ENCODE results near the gene TCTN1. TPM values are rescaled to one million over a fixed set of nuclear protein-coding genes. Genes with fewer than 3 reads are reported as not detected.

Gene TCTN1
- total RNA-seq, 1 experiment from 2014 or later = 58.3 TPM

DNA sequence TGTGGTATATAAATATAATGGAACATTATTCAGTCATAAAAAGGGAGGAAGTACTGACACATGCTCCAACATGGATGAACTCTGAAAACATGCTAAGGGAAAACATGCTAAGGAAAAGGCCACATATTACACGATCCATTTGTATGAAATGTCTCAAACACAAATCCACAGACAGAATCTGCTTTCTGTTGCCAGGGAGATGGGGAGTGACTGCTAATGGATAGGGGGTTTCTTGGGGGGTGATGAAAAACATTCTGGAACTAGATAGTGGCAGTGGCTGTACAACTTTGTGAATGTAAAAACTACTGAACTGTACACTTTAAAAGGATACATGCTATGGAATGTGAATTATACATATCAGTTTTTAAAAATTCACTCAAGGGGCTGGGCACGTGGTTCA, 37.4 kb upstream of the TCTN1 start:
- H3K79me2 ChIP-seq (ENCODE audit: low read depth) = peaks cover 99% of the 10 kb centered on the region
- H3K9me3 ChIP-seq (ENCODE audit: insufficient read depth, low read depth) = peaks cover 18% of the 10 kb centered on the region
- POLR2A ChIA-PET (ENCODE audit: unreplicated experiment) = no interaction called here
- H2AFZ ChIP-seq = no peak overlapping the region
- H3F3A ChIP-seq (ENCODE audit: insufficient read depth, low read depth) = peaks cover 40% of the 10 kb centered on the region
- no peak for TF ChIP-seq EZH2 (IDR thresholded peaks at IDR 0.05; ENCODE audit: low read depth)
- TF ChIP-seq, protein P1, sequence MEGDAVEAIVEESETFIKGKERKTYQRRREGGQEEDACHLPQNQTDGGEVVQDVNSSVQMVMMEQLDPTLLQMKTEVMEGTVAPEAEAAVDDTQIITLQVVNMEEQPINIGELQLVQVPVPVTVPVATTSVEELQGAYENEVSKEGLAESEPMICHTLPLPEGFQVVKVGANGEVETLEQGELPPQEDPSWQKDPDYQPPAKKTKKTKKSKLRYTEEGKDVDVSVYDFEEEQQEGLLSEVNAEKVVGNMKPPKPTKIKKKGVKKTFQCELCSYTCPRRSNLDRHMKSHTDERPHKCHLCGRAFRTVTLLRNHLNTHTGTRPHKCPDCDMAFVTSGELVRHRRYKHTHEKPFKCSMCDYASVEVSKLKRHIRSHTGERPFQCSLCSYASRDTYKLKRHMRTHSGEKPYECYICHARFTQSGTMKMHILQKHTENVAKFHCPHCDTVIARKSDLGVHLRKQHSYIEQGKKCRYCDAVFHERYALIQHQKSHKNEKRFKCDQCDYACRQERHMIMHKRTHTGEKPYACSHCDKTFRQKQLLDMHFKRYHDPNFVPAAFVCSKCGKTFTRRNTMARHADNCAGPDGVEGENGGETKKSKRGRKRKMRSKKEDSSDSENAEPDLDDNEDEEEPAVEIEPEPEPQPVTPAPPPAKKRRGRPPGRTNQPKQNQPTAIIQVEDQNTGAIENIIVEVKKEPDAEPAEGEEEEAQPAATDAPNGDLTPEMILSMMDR (conservative IDR thresholded peaks at IDR 0.05) = no peak
- H3K4me2 ChIP-seq = no peak overlapping the region
- peaks cover 68% of the 10 kb centered on the region for H3K4me1 ChIP-seq (replicated peaks; ENCODE audit: insufficient read depth)
- peaks cover 20% of the 10 kb centered on the region for H4K20me1 ChIP-seq (ENCODE audit: insufficient read depth)
- no peak for DNase-seq
- 0 out of 2 replicates have a peak, but pooled peaks cover 5% of the 10 kb centered on the region for H3K36me3 ChIP-seq (ENCODE audit: low read depth)
- no peak overlapping the region for H3K4me3 ChIP-seq
- intact Hi-C loops (cut with micrococcal nuclease; ENCODE audit: unreplicated experiment) = no loop called here
- BruUV-seq (replicated peaks) = no TSS peak
- no peaks in the 10 kb centered on the region for H3K9me2 ChIP-seq (ENCODE audit: insufficient read depth)
- no peaks in the 10 kb centered on the region for H3K27me3 ChIP-seq (ENCODE audit: insufficient read depth, low read depth)
- CTCF ChIA-PET = interaction anchor here (0.7 to 1.7 kb wide), 2 partner anchors 8 to 1094 kb away, joined by 6 to 13 read pairs; no protein-coding TSS in a partner anchor
- H3K27ac ChIP-seq = peak overlapping the region; percentile 98

DNA sequence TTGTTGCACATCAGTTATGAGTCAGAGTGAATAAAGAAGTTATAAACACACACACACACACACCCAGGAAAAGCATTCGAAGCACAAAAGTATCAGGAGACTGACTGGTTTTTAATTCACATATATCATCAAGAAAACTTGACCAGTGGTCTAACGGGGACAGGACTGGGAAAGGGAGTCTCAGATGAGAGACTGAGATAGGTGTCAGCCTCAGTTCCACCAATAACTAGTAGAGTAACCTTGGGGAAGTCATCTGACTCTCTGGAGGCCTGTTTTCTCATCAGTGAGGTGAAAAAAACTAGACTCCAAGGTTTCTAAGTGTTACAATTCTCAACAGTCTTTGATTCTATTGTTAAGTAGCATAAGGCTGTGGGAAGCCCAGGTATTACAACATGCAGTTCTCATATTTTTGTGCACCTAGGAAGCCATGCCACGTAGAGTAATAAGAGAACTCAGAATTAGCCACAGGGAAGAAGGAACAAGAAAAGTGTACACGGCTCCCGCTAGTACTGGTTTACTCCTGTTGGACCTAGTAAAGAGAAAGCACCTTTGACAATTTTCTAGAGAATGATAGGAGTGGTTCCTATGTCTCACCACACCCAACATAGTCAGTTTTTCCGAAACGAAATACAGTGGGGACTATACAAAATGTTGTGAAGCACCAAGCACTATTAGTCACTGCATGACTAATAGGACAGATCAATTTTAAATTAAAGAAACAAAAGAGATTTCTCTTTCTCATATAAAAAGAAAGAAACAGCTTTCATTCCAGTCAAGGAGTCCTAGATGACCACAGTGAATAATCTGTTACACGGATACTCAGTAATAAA, 35.9 kb upstream of the TCTN1 start:
- peak overlapping the region; percentile 43; the same call in 1 of the 2 replicates for H3K4me3 ChIP-seq
- ChIA-PET POLR2A (ENCODE audit: unreplicated experiment) (interaction anchor here (0.8 kb wide), 1 partner anchor 18 kb away, joined by 3 read pairs; no protein-coding TSS in a partner anchor), CTCF (interaction anchor here (0.7 kb wide), 1 partner anchor 37 kb away, joined by 6 read pairs; no protein-coding TSS in a partner anchor)
- peak overlapping the region; percentile 98 for H3K27ac ChIP-seq
- peaks cover 98% of the 10 kb centered on the region for H3K79me2 ChIP-seq (ENCODE audit: low read depth)
- peaks cover 27% of the 10 kb centered on the region for H4K20me1 ChIP-seq (ENCODE audit: insufficient read depth)
- H3F3A ChIP-seq (ENCODE audit: insufficient read depth, low read depth) = peaks cover 40% of the 10 kb centered on the region
- H3K9me3 ChIP-seq (ENCODE audit: insufficient read depth, low read depth) = peaks cover 6% of the 10 kb centered on the region; the same call in 1 of the 2 replicates
- TF ChIP-seq, protein P1 (conservative IDR thresholded peaks at IDR 0.05) = no peak
- TF ChIP-seq EZH2 (IDR thresholded peaks at IDR 0.05; ENCODE audit: low read depth) = no peak
- DNase-seq = peak; percentile 40 to 90
- intact Hi-C loops (cut with micrococcal nuclease; ENCODE audit: unreplicated experiment) = loop anchor here (1.0 kb wide), 1 partner anchor 12 kb away; no protein-coding TSS in a partner anchor
- H3K4me1 ChIP-seq (replicated peaks; ENCODE audit: insufficient read depth) = peaks cover 71% of the 10 kb centered on the region
- 0 out of 2 replicates have a peak overlapping the region, but pooled peaks have one; percentile 17 for H2AFZ ChIP-seq
- no TSS peak for BruUV-seq (replicated peaks)
- H3K9me2 ChIP-seq (ENCODE audit: insufficient read depth) = no peaks in the 10 kb centered on the region
- H3K27me3 ChIP-seq (ENCODE audit: insufficient read depth, low read depth) = no peaks in the 10 kb centered on the region
- 0 out of 2 replicates have a peak, but pooled peaks cover 4% of the 10 kb centered on the region for H3K36me3 ChIP-seq (ENCODE audit: low read depth)
- H3K4me2 ChIP-seq = peak overlapping the region; percentile 80

DNA sequence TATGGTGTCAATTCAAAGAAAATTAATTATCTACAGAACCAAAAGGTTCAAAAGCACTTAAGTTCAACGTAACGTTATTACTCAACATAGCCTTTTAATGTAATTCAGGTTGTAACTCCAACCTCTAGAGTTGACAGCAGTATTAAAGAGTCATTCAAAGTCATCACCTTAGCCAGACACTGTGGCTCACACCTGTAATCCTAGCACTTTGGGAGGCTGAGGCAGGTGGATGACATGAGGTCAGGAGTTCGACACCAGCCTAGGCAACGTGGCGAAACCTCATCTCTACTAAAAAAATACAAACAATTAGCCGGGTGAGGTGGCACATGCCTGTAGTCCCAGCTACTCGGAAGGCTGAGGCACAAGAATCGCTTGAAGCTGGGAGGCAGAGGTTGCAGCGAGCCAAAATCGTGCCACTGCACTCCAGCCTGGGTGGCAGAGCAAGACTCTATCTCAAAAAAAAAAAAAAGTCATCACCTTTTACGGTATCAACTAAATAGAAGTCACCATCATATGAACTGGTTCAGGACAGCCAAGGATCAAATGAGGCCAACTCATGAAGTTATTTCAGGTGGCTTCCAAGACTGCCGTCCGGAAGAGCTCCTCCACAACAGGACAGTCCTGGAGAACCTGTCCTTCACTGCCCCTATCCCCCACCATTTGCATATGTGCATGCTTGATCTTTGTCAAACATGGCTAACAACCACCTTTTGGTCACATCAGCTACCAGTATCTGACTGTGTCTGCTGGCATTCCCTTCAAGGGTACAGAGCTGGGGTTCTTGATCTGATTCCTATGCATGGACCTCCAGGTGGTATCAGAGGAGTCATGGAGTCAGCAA, 35.0 kb upstream of the TCTN1 start:
- H2AFZ ChIP-seq = no peak overlapping the region
- no peaks in the 10 kb centered on the region for H3K27me3 ChIP-seq (ENCODE audit: insufficient read depth, low read depth)
- intact Hi-C loops (cut with micrococcal nuclease; ENCODE audit: unreplicated experiment) = no loop called here
- H3K4me2 ChIP-seq = peak overlapping the region; percentile 80
- TSS peak; percentile 79 for BruUV-seq (replicated peaks)
- H3K4me3 ChIP-seq = peak overlapping the region; percentile 43; the same call in 1 of the 2 replicates
- CTCF ChIA-PET = interaction anchor here (0.6 to 0.7 kb wide), 2 partner anchors 36 to 254 kb away, joined by 3 to 6 read pairs; no protein-coding TSS in a partner anchor
- H3K79me2 ChIP-seq (ENCODE audit: low read depth) = peaks cover 89% of the 10 kb centered on the region
- peak overlapping the region; percentile 98 for H3K27ac ChIP-seq
- H3K9me2 ChIP-seq (ENCODE audit: insufficient read depth) = no peaks in the 10 kb centered on the region
- POLR2A ChIA-PET (ENCODE audit: unreplicated experiment) = interaction anchor here (0.6 to 1.0 kb wide), 3 partner anchors 12 to 19 kb away, joined by 3 to 11 read pairs (median 3); no protein-coding TSS in a partner anchor
- H3K4me1 ChIP-seq (replicated peaks; ENCODE audit: insufficient read depth) = peaks cover 77% of the 10 kb centered on the region
- no peaks in the 10 kb centered on the region for H3K9me3 ChIP-seq (ENCODE audit: insufficient read depth, low read depth)
- H3F3A ChIP-seq (ENCODE audit: insufficient read depth, low read depth) = peaks cover 44% of the 10 kb centered on the region
- no peak for TF ChIP-seq EZH2 (IDR thresholded peaks at IDR 0.05; ENCODE audit: low read depth)
- TF ChIP-seq, protein P1 (conservative IDR thresholded peaks at IDR 0.05) = no peak
- no peak for DNase-seq
- no peaks in the 10 kb centered on the region for H3K36me3 ChIP-seq (ENCODE audit: low read depth)
- H4K20me1 ChIP-seq (ENCODE audit: insufficient read depth) = peaks cover 27% of the 10 kb centered on the region

Data from PC-9 (cell line).